Activated CD4-positive, alpha-beta T cell treated with anti-CD3 and anti-CD28 coated beads, Interleukin-2, amount 10 ng/mL, durations not matched to agents 24 days and 14 days (primary cell): ENCODE measurements around the gene ANKRD35. TPM values are rescaled to one million over a fixed set of nuclear protein-coding genes. Genes with fewer than 3 reads are reported as not detected.
"Not testable (repeated sequence)": the region's sequence is repeated elsewhere in the genome, so short reads cannot be mapped to it uniquely, and the experiment has no call there.

Source experiments
- DNase-seq: peaks from one replicate; pipeline ENCODE4 v3.0.0; 2022
- H3K27ac Mint-ChIP-seq: one replicate; pipeline ENCODE4 v1.8.0; 2022; ENCODE audit warnings: mild to moderate bottlenecking, mixed read lengths
- H3K27me3 Mint-ChIP-seq: one replicate; pipeline ENCODE4 v1.8.0; 2022; ENCODE audit warnings: mixed read lengths
- H3K36me3 Mint-ChIP-seq: one replicate; pipeline ENCODE4 v1.8.0; 2022; ENCODE audit warnings: low read depth, mild to moderate bottlenecking, mixed read lengths
- H3K4me1 Mint-ChIP-seq: one replicate; pipeline ENCODE4 v1.8.0; 2021; ENCODE audit warnings: mixed read lengths
- H3K4me3 Mint-ChIP-seq: one replicate; pipeline ENCODE4 v1.8.0; 2022; ENCODE audit warnings: mild to moderate bottlenecking, moderate library complexity, mixed read lengths
- H3K9me3 Mint-ChIP-seq: one replicate; pipeline ENCODE4 v1.8.0; 2021; ENCODE audit warnings: mixed read lengths
- intact Hi-C: fragments of 100-400 bp; cut with micrococcal nuclease; formaldehyde crosslinking; loops from one replicate; pipeline ENCODE4 v1.15.1; 2023
- total RNA-seq: library from RNA; stranded (reverse); gene quantifications from 2 replicates; pipeline ENCODE4 v1.2.3, GENCODE V29; 2022

ANKRD35 gene
- total RNA-seq, 1 donor from 2014 or later: 0.40 TPM

DNA sequence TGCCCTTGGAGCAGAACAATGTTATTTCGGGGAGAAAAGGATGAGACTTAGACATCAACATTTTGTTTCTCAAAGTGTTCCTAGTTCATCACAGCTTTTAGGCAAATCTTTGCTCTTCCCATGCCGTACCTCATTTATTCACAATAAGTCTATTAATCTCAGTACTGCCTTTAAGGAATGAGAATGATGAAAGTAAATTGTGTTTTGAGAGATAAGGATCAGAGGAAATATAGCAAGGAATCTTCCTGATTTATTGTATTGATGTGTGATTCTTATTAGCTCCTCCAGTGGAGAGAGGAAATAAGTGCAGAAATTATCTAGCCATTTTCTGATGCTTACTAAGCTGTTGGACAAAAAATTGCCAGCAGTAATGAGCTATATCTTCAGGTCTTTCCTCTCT lies 59.6 kb downstream of the ANKRD35 start:
- Mint-ChIP-seq H3K27ac (no peak overlapping the region), H3K27me3 (no peaks in the 10 kb centered on the region), H3K4me3 (peak overlapping the region; percentile 91), H3K9me3 (no peaks in the 10 kb centered on the region), H3K36me3 (peaks cover 54% of the 10 kb centered on the region), H3K4me1 (peaks cover 41% of the 10 kb centered on the region)
- DNase-seq: no peak
- intact Hi-C loops: loop anchor here (10.0 kb wide), 1 partner anchor 51 kb away; no protein-coding TSS in a partner anchor

- intact Hi-C loops: loop anchor here (2.0 to 10.0 kb wide), 2 partner anchors 34 to 50 kb away; partner anchors contain the start of gene PIAS3
- H3K9me3 Mint-ChIP-seq: no peaks in the 10 kb centered on the region
- no peaks in the 10 kb centered on the region for H3K27me3 Mint-ChIP-seq
- peak overlapping the region; percentile 91 for H3K4me3 Mint-ChIP-seq
- H3K4me1 Mint-ChIP-seq: peaks cover 41% of the 10 kb centered on the region
- peaks cover 41% of the 10 kb centered on the region for H3K36me3 Mint-ChIP-seq
- peak overlapping the region; percentile 93 for H3K27ac Mint-ChIP-seq
- no peak for DNase-seq
Observed at GRCh38 chr1:145824499-145824842, 61.2 kb downstream of the ANKRD35 start.

- peak within 1 kb of the TSS; percentile 91 for H3K4me3 Mint-ChIP-seq
- peak; percentile 96 for DNase-seq
- H3K36me3 Mint-ChIP-seq: peaks cover 38% of the 10 kb centered on the region
- H3K9me3 Mint-ChIP-seq: no peaks in the 10 kb centered on the region
- no peaks in the 10 kb centered on the region for H3K27me3 Mint-ChIP-seq
- intact Hi-C loops: loop anchor here (2.0 to 10.0 kb wide), 2 partner anchors 35 to 49 kb away; partner anchors contain the start of gene PIAS3
- H3K27ac Mint-ChIP-seq: peak within 1 kb of the TSS; percentile 93
- H3K4me1 Mint-ChIP-seq: peaks cover 40% of the 10 kb centered on the region
Observed at GRCh38 chr1:145823565-145824498, 61.8 kb downstream of the ANKRD35 start, which contains the start of the genes POLR3C and RNF115. Gene POLR3C (plus strand): TSS chr1:145824200. CDS start chr1:145825777, 1,577 bp downstream. Gene RNF115 (minus strand): TSS chr1:145824095. CDS start chr1:145823873, 222 bp downstream.

- intact Hi-C loops: loop anchor here (10.0 kb wide), 1 partner anchor 48 kb away; no protein-coding TSS in a partner anchor
- Mint-ChIP-seq H3K4me1 (peaks cover 31% of the 10 kb centered on the region), H3K36me3 (peaks cover 28% of the 10 kb centered on the region), H3K27ac (peak overlapping the region; percentile 34)
- H3K27me3 Mint-ChIP-seq, H3K9me3 Mint-ChIP-seq, H3K4me3 Mint-ChIP-seq: not testable (repeated sequence)
- DNase-seq: peak; percentile 56
Observed at GRCh38 chr1:145822779-145823331, 62.8 kb downstream of the ANKRD35 start.

GRCh38 chr1:145818095-145818494 lies 67.6 kb downstream of the ANKRD35 start:
- H3K36me3 Mint-ChIP-seq, H3K4me3 Mint-ChIP-seq, H3K9me3 Mint-ChIP-seq, H3K4me1 Mint-ChIP-seq, H3K27ac Mint-ChIP-seq, H3K27me3 Mint-ChIP-seq, intact Hi-C loops: not testable (repeated sequence)
- DNase-seq: peak; percentile 45

Other genes starting within 250 kb of the ANKRD35 start
- 0.16 TPM in 1 of 2 replicates, not detected in the other for gene PDZK1, start 178.5 kb downstream of the ANKRD35 start, total RNA-seq
- 0.59 TPM in 1 of 2 replicates, not detected in the other for gene CD160, start 166.4 kb downstream of the ANKRD35 start, total RNA-seq
- gene RNF115, start 61.8 kb downstream of the ANKRD35 start, total RNA-seq: 14.1 and 15.5 TPM in 2 replicates
- gene POLR3C, start 61.7 kb downstream of the ANKRD35 start, total RNA-seq: 35.0 and 39.0 TPM in 2 replicates
- gene NUDT17, start 40.2 kb downstream of the ANKRD35 start, total RNA-seq: 2.5 and 3.4 TPM in 2 replicates
- 19.1 and 20.2 TPM in 2 replicates for gene PIAS3, start 26.8 kb downstream of the ANKRD35 start, total RNA-seq
- 1.7 and 2.4 TPM in 2 replicates for gene ITGA10, start 24.2 kb upstream of the ANKRD35 start, total RNA-seq
- 31.7 and 32.2 TPM in 2 replicates for gene PEX11B, start 32.9 kb upstream of the ANKRD35 start, total RNA-seq
- gene RBM8A, start 41.6 kb upstream of the ANKRD35 start, total RNA-seq: 326 and 355 TPM in 2 replicates
- gene LIX1L, start 72.2 kb upstream of the ANKRD35 start, total RNA-seq: 37.8 and 38.4 TPM in 2 replicates
- gene ANKRD34A, start 78.7 kb upstream of the ANKRD35 start, total RNA-seq: 4.8 and 5.2 TPM in 2 replicates
- gene POLR3GL, start 78.8 kb upstream of the ANKRD35 start, total RNA-seq: 12.1 and 12.6 TPM in 2 replicates
- gene TXNIP, start 110.7 kb upstream of the ANKRD35 start, total RNA-seq: 83.4 and 85.2 TPM in 2 replicates
- not detected in 2 replicates for gene HJV, start 135.9 kb upstream of the ANKRD35 start, total RNA-seq